ENCODE results near the gene KDM6B.

KDM6B gene

GRCh38 chr17:7841915-7842379 is 7.9 kb downstream of the KDM6B start:
- DNase-seq, result peak; percentile 93

GRCh38 chr17:7842380-7843256 is 8.6 kb downstream of the KDM6B start:
- DNase-seq, result peak; percentile 76

GRCh38 chr17:7843257-7843535 is 9.2 kb downstream of the KDM6B start:
- DNase-seq, result no peak

GRCh38 chr17:7843536-7844291 is 9.7 kb downstream of the KDM6B start:
- DNase-seq, result peak; percentile 90

GRCh38 chr17:7844292-7845154 is 10.5 kb downstream of the KDM6B start:
- DNase-seq, result peak; percentile 97

GRCh38 chr17:7845359-7846062 is 11.5 kb downstream of the KDM6B start:
- DNase-seq, result no peak

- no peak for DNase-seq
These were observed 12.2 kb downstream of the KDM6B start for GRCh38 chr17:7846063-7846735.

GRCh38 chr17:7846765-7847661 is 13.0 kb downstream of the KDM6B start:
- no peak for DNase-seq

- DNase-seq, result no peak
These were observed 14.1 kb downstream of the KDM6B start for GRCh38 chr17:7848131-7848579.

- DNase-seq, result no peak
These were observed 14.7 kb downstream of the KDM6B start for GRCh38 chr17:7848739-7849129.

GRCh38 chr17:7849130-7849750 is 15.2 kb downstream of the KDM6B start:
- no peak for DNase-seq

GRCh38 chr17:7849751-7850504 is 15.9 kb downstream of the KDM6B start:
- no peak for DNase-seq

- no peak for DNase-seq
These were observed 16.9 kb downstream of the KDM6B start for GRCh38 chr17:7850701-7851437.

GRCh38 chr17:7851438-7852261 is 17.6 kb downstream of the KDM6B start:
- peak; percentile 96 for DNase-seq

GRCh38 chr17:7852262-7852670 is 18.2 kb downstream of the KDM6B start:
- DNase-seq, result no peak

- no peak for DNase-seq
These were observed 19.1 kb downstream of the KDM6B start for GRCh38 chr17:7852919-7853690.

GRCh38 chr17:7853691-7854038 is 19.6 kb downstream of the KDM6B start:
- DNase-seq, result no peak
